A549 (cell line): ENCODE measurements around the gene MMD.

Source experiments
- CTCF ChIP-seq: fragments of >200 bp; sonication (Bioruptor Twin); formaldehyde crosslinking; IDR thresholded peaks from 3 replicates; pipeline ENCODE4 v1.5.1; 2016
- REST ChIP-seq: fragments of 200-600 bp; sonication (generic); IDR thresholded peaks from 2 replicates; pipeline ENCODE4 v1.6.1; 2016; ENCODE audit warnings: antibody characterized with exemption, mild to moderate bottlenecking, moderate library complexity

DNA sequence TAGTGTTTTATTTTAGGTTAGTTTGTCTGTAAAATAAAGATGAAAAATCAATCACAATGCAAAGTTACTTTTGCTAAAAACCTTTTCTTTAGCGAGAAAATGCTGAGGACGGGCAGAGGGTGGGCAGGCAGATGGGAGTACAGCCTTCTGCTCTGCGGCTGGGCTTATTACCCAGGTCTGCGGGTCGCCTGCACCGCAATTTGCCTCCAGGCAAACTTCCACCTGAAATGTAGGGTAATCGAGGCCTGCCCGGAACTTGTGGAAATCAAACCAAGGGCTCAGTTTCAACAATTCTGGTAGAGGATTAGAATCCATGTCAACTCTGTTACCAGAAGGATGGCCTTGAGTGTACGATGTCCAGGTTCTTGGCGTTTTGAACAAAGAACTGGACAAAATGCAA, 22.3 kb upstream of the MMD start:
- no peak for TF ChIP-seq CTCF
- no peak for TF ChIP-seq REST
